Measurements from ENCODE around the gene NEK2.

NEK2 gene

GRCh38 chr1:211612786-211613107 is 62.7 kb downstream of the NEK2 start:
- H3K27ac ChIP-seq = no peak overlapping the region
- TF ChIP-seq CTCF (conservative IDR thresholded peaks at IDR 0.05) (no peak), ZFX (IDR thresholded peaks at IDR 0.05) (no peak)
